SHP77 treated with DMSO at 0.1 percent for 48 hours (cell line): Measurements from ENCODE around the gene PROSER1.
A peak's percentile ranks its signal among the peaks of the same experiment; 100 is the strongest.
"Not testable (repeated sequence)": the region's sequence is repeated elsewhere in the genome, so short reads cannot be mapped to it uniquely, and the experiment has no call there.

ENCODE experiments used
- DNase-seq: peaks from one replicate; lab custom pipeline; 2025; lab: John Stamatoyannopoulos, UW

PROSER1 gene

DNA sequence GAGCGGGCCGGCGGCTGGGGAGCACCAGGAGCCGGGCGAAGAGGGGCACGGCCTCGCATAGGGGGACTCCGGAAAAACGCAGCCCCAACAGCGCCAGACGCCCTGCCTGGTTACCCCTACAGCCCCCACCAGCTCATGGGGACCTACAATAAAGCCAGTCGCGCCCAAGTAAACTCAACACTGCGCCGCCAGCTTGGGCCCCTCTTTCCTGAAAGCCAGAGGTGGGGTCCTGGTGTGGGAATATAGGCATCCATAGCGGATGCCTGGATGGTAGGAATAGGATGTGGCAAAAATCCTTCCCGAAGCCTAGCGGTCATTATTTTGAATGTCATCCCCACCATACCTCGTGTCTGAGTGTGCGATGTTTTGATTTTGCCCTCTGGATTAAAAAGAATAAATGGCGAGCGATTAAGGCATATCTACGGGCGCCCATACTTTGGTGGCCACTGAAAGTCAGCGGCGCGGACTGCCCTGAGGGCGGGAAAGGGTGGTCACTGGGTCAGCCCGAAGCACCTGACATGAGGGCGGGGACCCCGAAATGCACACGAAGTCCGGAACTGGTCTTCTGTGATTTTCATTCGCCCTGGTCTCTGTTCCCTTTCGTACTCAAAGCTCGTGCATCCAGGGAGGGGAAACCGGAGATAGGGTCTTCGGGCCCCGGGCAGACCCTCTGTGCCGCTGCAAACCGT, at the start of gene PROSER1, which contains the start of gene NHLRC3:
Gene PROSER1 (minus strand): TSS at position 210 of the 689 bp plus-strand sequence. CDS start 847 bp downstream, outside the sequence.
Gene NHLRC3 (plus strand): TSS at position 577 of the 689 bp plus-strand sequence. CDS start 184 bp downstream, outside the sequence.
- DNase-seq = peak; percentile 77

DNA sequence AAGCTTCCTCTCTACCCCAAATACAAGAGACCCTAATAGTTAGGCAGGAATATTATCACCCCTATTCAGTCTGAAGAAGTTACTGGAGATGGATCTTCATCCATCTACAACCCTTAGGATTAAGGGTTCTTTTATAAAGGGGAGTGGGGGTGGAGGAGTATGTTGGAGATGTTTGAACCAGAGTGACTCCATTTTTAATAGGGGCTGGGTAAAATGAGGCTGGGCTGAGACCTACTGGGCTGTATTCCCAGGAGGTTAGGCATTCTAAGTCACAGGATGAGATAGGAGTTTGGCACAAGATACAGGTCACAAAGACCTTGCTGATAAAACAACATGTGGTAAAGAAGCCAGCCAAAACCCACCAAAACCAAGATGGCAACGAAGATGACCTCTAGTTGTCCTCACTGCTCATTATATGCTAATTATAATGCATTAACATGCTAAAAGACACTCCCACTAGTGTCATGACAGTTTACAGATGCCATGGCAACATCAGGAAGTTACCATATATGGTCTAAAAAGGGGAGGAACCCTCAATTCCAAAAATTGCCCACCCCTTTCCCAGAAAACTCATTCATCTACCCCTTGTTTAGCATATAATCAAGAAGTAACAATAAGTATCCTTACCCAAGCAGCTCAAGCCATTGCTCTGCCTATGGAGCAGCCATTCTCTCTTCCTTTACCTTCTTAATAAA, 48.5 kb upstream of the PROSER1 start:
- not testable (repeated sequence) for DNase-seq

DNA sequence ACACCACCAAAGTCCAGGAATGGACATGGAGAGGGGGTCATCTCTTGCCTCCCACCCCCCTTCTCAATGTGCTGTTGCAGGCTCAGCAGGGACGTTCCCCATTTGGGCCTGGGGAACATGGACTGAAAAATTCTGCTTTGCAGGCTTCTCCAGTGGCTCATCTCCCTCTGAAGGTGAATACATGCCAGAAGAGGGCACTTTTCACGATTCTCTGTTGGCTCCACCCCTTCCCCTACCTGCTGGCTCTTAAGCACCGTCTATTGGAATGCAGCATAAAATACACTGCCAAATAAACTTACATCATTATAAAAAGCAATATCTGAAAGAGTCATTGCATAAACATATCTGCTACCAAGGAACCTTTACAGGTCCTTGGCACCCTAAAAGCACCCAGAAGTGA, 36.1 kb upstream of the PROSER1 start:
- no peak for DNase-seq

DNA sequence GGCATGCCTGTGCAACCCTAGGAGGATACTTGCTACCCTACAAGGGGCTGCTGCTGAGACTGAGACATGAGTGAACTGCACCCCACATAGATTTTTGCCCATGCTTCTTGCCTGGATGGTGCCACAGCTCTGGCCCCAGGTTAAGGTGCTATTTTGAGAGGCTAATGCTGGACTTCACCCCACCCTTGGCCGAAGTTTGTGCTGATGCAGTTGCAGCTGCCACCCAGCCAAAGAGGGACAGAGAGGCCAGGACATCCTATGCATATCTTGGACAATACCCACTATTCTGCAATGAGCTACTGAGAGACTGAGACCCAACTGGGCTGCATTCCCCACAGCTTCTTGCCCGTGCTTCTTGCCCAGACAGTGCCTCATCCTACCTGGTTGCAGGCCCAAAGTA, 35.0 kb upstream of the PROSER1 start:
- no peak for DNase-seq

DNA sequence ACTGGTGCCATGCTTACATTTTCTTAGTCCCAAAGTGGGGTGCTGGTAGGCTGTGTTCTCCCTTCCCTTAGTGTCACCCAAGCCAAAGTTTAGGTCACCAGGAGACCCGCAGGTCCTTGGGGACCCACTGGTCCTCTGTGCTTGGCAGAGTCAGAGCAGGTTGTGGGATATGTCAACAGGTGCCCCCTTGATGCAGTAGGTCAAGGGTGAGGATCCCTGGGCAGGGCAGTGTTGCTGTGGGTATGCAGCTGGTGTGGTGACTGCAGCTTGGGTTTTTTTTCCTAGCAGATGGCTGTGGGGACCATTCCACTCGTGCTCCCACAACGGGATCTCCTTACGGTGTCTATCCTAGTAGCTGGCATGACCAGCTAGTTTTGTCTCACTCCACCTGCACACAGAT, 24.1 kb upstream of the PROSER1 start:
- no peak for DNase-seq

DNA sequence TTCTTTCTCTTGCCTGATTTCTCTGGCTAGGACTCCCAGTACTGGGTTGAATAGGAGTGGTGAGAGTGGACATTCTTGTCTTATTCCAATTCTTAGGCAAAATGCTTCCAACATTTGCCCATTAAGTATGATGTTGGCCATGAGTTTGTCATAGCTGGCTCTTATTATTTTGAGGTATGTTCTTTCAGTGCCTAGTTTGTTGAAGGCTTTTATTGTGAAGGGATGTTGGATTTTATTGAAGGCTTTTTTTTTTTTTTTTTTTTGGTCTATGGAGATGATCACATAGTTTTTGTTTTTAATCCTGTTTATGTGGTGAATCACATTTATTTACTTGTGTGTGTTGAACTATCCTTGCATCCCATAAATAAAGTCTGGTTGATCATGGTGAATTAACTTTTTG, 20.2 kb upstream of the PROSER1 start:
- no peak for DNase-seq

DNA sequence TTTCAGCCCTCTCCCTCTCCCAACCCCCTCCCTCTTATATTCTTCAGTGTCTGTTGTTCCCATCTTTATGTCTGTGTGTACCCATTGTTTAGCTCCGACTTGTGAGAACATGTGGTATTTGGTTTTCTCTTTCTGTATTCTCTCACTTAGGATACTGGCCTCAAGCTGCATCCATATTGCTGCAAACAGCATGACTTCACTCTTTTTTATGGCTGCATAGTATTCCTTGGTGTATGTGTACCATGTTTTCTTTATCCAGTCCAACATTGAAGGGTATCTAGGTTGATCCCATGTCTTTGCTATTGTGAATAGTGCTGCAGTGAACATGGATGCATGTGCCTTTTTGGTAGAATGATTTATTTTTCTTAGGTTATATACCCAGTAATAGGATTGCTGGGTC, 18.1 kb upstream of the PROSER1 start:
- no peak for DNase-seq

DNA sequence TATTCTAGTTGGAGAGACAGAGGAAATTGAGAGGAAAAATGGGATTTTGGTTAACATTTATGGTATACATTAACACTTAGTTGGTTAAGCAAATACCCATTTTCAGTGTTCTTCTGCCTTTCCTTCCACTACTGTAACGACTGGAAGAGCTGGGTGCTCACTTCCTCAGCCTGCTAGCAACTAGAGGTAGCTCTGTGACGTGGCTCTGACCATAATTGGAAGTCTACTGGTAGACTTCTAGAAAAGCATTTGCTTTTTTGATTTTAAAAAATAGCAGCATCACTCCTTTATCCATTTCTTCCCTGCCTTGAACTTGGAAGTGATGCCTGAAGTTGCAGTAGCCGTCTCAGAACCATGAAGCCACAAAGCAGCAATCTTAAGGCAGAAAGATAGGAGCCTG, 16.2 kb upstream of the PROSER1 start:
- DNase-seq = no peak

DNA sequence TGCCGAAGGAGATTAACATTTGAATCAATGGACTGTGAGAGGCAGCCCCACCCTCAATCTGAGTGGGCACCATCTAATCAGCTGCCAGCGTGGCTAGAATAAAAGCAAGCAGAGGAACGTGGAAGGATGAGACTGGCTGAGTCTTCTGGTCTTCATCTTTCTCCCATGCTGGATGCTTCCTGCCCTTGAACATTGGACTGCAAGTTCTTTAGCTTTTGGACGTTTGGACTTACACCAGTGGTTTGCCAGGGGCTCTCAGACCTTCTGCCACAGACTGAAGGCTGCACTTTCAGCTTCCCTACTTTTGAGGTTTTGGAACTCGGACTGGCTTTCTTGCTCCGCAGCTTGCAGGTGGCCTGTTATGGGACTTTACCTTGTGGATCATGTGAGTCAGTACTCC, 15.1 kb upstream of the PROSER1 start:
- DNase-seq = no peak

DNA sequence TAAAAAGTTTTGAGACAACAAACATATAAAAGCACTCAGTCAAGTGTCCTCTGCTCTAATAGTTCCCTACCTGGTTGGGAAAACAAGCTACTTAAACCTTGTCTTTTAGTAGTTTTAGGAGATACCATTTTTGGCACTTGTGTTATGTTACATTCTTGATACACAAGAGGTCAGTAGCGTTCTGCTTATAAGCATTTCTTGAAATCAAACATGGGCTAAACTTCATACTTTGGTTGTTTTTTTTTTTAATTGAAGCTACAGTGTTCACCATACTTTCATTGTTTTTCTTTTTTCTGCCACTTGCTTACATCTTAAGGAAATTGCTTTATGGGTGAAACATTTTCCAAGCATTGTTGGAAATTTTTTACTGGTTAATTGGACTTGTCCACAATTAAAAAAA, 13.3 kb upstream of the PROSER1 start:
- no peak for DNase-seq

DNA sequence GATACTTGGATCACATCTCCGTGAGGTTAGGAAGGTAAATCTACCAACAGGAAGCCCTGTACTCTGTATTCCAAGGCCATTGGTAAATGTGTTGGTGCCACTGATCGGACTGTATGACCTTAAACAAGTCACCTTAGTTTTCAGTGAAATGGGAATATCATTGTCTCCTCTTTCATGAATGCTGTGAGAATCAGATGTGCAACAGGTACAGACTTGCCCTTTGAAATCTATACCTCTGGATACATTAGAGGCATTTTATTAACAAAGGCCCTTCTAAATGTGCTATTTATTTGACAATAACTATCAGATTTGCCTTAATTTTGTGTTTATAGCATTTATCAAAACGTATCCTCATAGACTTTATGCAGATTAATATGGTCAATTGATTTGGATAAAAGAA, 11.4 kb upstream of the PROSER1 start:
- DNase-seq = no peak

DNA sequence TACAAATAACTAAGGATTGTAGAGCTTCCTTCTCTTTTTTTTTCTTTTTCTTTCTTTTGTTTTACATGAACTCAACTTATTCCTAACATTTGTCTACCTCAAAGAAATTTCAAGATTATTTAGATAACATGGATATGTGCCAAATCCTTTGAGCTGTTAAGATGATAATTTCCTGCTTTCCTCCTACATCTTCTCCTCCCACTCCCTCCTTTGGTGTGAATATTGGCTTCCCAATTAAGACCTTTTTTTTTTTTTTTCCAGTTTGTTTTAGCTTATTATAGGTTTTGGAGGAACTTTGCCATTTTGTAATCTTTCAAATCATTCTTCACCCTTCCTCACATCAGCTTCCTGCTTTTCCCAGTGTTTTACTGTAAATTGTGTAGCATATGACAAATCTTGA, 10.9 kb upstream of the PROSER1 start:
- no peak for DNase-seq

DNA sequence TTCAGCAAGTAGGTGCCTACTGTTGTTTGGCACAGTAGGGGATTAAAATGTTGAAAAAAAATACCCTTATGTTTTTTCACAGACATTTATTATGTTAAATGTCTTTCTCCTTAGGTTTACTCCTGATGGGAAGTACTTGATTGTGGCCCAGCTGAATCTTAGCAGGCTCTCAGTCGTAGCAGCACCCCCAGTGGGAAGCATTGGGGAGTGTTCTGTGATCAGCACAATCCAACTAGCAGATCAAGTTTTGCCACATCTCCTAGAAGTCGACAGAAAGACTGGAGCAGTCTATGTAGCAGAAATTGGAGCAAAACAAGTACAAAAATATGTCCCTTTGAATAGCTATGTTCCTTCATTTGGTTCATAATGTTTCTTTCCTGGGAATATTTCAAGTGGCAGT, 9.7 kb upstream of the PROSER1 start:
- DNase-seq = no peak

DNA sequence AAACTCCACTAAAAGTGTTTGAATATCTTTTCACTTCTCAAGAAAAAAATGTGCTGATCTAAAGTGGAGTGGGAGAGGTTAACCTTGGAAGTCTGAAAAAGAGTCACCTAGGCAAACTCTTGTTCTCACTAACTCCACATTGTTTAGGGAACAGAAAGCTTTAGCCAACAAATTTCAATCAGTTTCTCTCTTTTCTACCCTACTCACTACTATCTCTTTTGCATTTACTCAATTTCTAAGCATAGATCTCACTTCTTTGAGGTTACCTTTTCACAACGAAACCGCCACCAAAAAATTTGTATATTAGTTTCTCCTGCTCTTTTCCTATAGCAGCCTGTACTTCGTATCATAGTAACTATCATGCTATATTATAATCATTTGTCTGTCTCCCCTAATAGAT, 6.6 kb upstream of the PROSER1 start:
- DNase-seq = no peak

DNA sequence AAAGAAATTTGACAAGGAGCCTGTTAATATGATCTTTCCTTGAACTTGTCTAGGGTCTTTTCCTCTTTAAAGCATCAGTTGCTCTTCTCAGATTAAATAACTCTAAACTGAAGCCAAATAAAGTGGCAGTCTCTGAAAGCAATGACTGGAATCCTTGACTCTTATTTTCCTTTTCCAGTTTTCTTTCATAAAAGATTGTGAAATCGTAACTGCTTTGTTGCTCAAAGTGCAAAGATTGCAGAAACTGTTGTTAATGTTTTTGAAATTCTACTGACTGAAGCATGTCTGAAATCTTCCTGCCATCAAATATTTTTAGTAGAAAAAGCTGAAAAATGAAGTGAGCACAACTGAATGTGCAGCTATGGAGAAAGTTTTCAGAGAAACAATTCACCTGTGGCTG, 2.3 kb upstream of the PROSER1 start:
- no peak for DNase-seq

DNA sequence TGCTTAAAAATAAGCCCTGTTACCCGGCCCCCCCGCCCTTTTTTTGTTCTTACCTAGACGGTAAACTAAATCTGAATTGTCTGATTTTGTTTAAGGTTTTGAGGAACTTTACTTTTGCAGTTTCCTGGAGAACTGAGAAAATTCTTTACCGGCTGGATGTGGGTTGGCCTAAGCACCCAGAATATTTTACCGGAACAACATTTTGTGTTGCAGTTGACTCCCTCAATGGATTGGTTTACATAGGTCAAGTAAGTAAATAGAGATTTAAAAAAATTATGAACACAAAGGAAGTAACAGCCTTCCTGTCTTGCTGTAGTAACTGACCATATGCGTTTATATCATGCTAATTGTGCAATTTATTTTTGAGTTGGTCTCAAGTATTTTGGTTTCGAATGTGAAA, 1.2 kb upstream of the PROSER1 start:
- DNase-seq = no peak

DNA sequence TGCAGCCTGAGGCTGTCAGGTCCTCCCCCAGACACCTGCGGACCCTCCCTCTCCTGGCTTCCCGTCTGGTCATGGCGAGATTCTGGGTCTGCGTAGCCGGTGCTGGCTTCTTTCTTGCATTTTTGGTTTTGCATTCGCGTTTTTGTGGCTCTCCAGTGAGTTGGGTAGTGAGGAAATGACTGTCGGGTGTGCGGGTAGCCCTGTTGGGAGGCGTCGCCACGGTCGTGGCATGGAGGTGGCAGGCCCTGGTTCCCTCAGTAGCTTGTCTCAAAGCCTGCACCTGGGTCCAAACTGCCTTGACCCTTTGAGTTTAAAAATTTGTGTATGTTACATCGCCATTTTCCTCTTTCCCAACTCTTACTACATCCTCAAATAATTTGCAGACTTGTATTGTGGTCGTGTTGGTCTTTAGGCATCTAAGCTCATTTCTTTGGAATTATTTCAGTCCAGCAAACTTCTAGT, 711 bp upstream of the PROSER1 start:
- DNase-seq = no peak

DNA sequence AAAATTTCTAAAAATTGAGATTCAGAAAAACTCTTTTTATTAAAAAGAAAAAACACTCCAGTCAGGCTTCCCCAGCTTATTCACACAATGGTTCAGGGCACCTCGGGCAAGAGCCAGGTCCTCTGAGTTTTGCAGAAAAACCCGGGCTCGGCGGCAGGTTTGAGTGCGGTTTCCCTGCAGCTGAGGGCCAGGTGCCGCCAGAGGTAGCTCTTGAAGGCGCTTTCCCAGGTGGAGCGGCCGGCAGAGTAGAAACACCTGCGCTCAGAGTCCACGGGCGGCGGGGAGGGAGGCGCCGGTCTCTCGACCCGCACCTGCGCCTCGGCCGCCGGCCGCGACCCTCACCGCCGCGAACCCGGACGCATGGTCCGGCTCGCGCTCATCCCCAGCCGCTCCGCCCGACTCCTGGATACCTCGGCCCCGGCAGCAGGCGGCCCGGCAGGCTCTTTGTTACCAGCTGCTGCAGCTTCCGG, 444 bp downstream of the PROSER1 start:
- DNase-seq = no peak

DNA sequence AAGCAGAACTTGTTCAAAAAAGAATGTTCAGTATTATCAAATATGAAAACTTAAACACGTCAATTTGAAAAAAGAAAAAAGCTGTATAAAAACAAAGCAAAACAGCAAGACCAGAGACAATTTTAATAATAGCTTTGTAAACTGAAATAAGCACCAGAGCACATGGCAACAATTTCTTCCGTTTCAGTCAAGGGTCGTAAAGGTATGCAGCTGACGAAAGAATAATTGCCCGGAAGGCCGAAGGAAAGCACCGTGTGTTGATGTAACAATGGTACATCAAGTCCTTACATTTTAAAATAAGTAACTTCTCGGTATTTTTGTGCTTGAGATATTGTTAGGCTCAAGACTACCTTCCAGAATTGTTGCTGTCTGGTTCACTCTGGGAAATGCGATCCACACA, 1.7 kb downstream of the PROSER1 start:
- no peak for DNase-seq

DNA sequence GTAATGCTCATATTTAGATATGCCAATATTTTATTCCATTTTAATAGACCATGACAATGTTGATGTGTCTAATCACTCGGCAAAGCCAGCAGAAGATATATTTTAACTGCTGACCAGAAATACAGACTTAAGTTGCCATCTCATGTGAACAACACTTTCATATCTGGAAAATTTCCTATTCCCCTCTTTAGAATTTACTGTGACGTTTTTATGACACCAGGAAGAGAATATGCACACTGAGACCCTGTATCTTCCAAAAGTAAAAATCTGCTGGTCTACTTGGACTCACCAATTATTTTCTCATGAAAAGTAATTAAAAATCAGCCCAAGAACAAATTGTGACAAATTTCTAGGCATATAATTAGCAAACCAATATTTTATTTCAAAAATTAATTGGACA, 2.1 kb downstream of the PROSER1 start:
- DNase-seq = no peak

DNA sequence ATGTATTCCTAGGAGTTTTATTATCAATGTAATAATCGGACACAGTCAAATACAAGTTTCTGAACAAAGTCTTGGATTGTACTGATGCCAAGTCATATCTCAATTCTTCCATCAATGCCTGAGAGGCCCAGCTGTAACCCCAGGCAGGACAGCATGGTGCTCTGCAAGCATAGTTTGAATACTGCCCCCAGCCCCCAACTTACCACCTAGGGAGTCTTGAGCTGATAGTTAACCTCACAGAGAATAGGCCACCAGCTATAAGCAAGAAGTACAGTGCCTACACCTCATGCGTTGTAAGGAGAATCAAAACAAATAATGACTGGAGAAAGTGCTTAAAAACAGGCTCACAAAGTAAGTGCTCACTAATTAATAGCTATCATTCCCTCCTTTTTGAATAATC, 2.7 kb downstream of the PROSER1 start:
- DNase-seq = no peak

DNA sequence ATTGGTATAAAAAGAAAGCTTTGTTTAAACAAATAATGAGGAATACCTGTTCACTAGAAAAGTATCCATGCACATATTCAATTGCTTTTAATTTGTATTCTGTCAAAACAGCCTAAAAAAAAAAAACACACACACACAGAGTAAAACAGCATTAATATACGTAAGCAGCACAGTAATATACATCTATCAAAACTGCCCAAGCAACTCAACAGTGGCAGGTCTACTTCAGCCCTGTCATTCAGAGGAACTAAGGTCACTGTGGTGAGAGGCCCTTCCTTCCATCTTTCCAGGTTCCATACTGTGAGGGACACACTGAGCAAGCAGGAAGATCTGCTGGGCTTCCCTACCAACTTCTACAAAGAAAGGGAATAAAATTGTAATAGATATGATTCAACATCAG, 3.8 kb downstream of the PROSER1 start:
- DNase-seq = no peak

DNA sequence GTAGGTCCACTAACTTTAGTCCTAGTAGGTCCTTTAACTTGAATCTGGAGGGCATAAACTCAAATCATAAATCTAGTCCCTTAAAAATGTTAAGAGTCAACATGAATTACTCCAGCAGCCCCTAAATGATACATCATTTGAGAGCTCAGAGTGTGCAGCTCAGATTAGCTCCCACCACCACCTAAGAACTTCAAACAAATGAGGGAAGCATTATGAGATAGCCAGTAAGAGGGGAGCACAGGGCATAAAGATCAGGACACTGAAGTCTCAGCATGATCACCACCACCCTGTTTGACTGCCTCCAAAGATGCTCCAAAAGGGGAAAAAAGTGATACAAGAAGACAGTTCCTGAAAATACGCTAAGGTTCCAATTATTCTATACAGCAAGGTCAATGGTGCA, 5.7 kb downstream of the PROSER1 start:
- no peak for DNase-seq

DNA sequence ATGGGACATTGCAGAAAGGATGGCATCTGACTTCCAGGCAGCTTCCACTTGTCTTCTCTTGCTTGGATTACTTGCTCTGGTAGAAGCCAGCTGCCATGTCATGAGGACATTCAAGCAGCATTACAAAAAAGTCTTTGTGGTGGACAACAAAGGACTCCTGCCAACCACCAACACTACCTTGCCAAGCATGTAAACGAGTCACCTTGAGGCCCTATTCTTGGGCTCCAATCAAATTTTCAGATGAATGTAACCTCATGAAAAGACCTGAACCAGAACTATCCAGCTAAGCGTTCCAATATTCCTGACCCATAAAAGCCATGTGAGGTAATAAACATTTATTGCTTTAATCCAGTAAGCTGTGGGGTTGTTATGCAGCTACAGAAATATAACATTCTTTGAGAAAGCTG, 12.5 kb downstream of the PROSER1 start:
- DNase-seq = no peak
